Measurements from ENCODE around the gene GDF2. TPM values are rescaled to one million over a fixed set of nuclear protein-coding genes. Genes with fewer than 3 reads are reported as not detected.

Gene GDF2
- total and polyA plus RNA-seq, 2 of the 4 experiments (the other 2 are of a cell fraction) = under 0.01 TPM; not detected in 1

GRCh38 chr10:47366731-47367460 is 44.6 kb downstream of the GDF2 start:
- Histone ChIP-seq H3K4me1 (ENCODE audit: control insufficient read depth, insufficient read depth, low read length) (no peaks in the 10 kb centered on the region), H3K27ac (ENCODE audit: insufficient read depth, low read length) (no peak overlapping the region), H2BK15ac (ENCODE audit: low read depth, low read length) (no peak overlapping the region), H3K27me3 (ENCODE audit: control insufficient read depth, insufficient read depth, low read length) (peaks cover 42% of the 10 kb centered on the region), H2AFZ (replicated peaks; ENCODE audit: low read length, poor library complexity) (no peak overlapping the region), H4K8ac (ENCODE audit: low read depth in 2 of 2, low read length in 2 of 2) (no peak overlapping the region), H2AK5ac (ENCODE audit: low read depth, low read length) (no peak overlapping the region), H4K91ac (ENCODE audit: insufficient read depth, low read depth, low read length) (no peak overlapping the region), H2AK9ac (replicated peaks; ENCODE audit: low read depth, low read length, poor library complexity) (no peak overlapping the region), H3K23ac (ENCODE audit: low read depth, low read length) (no peak overlapping the region), H2BK5ac (ENCODE audit: low read depth, low read length, poor library complexity, severe bottlenecking) (no peak overlapping the region), H2BK20ac (ENCODE audit: low read depth, low read length) (no peak overlapping the region), H3K9ac (ENCODE audit: low read depth, low read length) (no peak overlapping the region), H3K79me1 (ENCODE audit: low read depth in 1 of 2, low read length in 2 of 2) (no peaks in the 10 kb centered on the region), H4K5ac (ENCODE audit: low read depth, low read length) (no peak overlapping the region), H4K20me1 (ENCODE audit: insufficient read depth, low read length) (no peaks in the 10 kb centered on the region), H2BK120ac (ENCODE audit: low read depth, low read length) (no peak overlapping the region), H3K4me2 (ENCODE audit: low read depth, low read length) (no peak overlapping the region), H3K18ac (ENCODE audit: low read depth, low read length) (no peak overlapping the region), H3K14ac (replicated peaks; ENCODE audit: low read depth, low read length) (no peak overlapping the region), H3K4ac (ENCODE audit: low read depth, low read length) (no peak overlapping the region), H3K9me3 (ENCODE audit: control insufficient read depth, insufficient read depth, low read length) (no peaks in the 10 kb centered on the region), H3K4me3 (ENCODE audit: insufficient read depth, low read depth, low read length) (no peak overlapping the region), H3K9me1 (ENCODE audit: insufficient read depth, low read length) (no peaks in the 10 kb centered on the region; the same call in 1 of the 2 replicates), H3K56ac (ENCODE audit: extremely low read depth, insufficient read depth, low read length) (no peak overlapping the region), H3K36me3 (ENCODE audit: control insufficient read depth, insufficient read depth, low read length) (no peaks in the 10 kb centered on the region)
- 100% methylated on average over 2 of the region's 8 CpGs; no CpG with 5 or more reads in 1 of the 2 experiments for WGBS, 2 experiments (ENCODE audit: extremely low coverage in 2 of 2, insufficient read length in 1 of 2)
- intact Hi-C loops (cut with micrococcal nuclease) (no loop called here), dilution Hi-C loops (cut with HindIII; ENCODE audit: low sequenced_read_pairs, unreplicated experiment) (no loop called here), in situ Hi-C loops (cut with MboI; ENCODE audit: low sequenced_read_pairs) (no loop called here)
- no peak for ATAC-seq (ENCODE audit: low read depth)
- ChIA-PET CTCF (no interaction called here), POLR2A (ENCODE audit: unreplicated experiment) (no interaction called here)
- DNase-seq = no peak
- TF ChIP-seq RFX5 (IDR thresholded peaks at IDR 0.05; ENCODE audit: low read depth, low read length) (no peak), MXI1 (IDR thresholded peaks at IDR 0.05; ENCODE audit: borderline replicate concordance, low read depth, low read length) (no peak)
- BruUV-seq (replicated peaks) = no TSS peak
